GM12874 (cell line): Measurements from ENCODE around the gene HTT.

Experiments used
- CTCF ChIP-seq: IDR thresholded peaks from 2 replicates; pipeline ENCODE4 v1.5.1; 2011; ENCODE audit warnings: low read depth, mild to moderate bottlenecking, control low read depth, low read length, moderate library complexity; ENCODE audit not compliant: insufficient read depth

The HTT gene

GRCh38 chr4:3253808-3254207 is 179.3 kb downstream of the HTT start:
- TF ChIP-seq CTCF: no peak

GRCh38 chr4:3254302-3255131 is 180.0 kb downstream of the HTT start:
- TF ChIP-seq CTCF: no peak

- TF ChIP-seq CTCF: no peak
These were observed 181.2 kb downstream of the HTT start for GRCh38 chr4:3255611-3256186.

- no peak for TF ChIP-seq CTCF
These were observed 182.0 kb downstream of the HTT start for GRCh38 chr4:3256230-3257102.

- TF ChIP-seq CTCF: no peak
These were observed 182.6 kb downstream of the HTT start for GRCh38 chr4:3257103-3257555.

- no peak for TF ChIP-seq CTCF
These were observed 183.3 kb downstream of the HTT start for GRCh38 chr4:3257556-3258482.
